Pancreas (tissue), 10 donors: ENCODE data around the gene DEFB124. TPM values are rescaled to one million over a fixed set of nuclear protein-coding genes. Genes with fewer than 3 reads are reported as not detected.

Experiments used
- ATAC-seq, 4 donors: fragments of 200-7000 bp; cut with Tn5 transposase; one replicate each; pipeline versions ENCODE4 v1.8.0 to v1.9.1; 2020; ENCODE audit warnings: mild to moderate bottlenecking in 4 of 4, moderate library complexity in 4 of 4
- DNase-seq, 6 donors: peaks; one replicate each; pipeline ENCODE4 v3.0.0-alpha.2; 2020
- FAIRE-seq: peaks from 2 replicates; lab custom pipeline; 2012; peaks lifted over from hg19 to GRCh38; lab: Jason Lieb, UNC
- H3K27ac ChIP-seq, 4 donors: fragments of 200-600 bp; sonication (generic); 1 replicate in 3 of 4; 2 replicates in 1 of 4; pipeline versions ENCODE4 v1.5.0 to v1.8.0; 2020
- H3K27me3 ChIP-seq, 4 donors: fragments of 200-600 bp; one replicate each; pipeline ENCODE4 v1.8.0; 2021
- H3K36me3 ChIP-seq, 3 donors: fragments of 200-600 bp; sonication (generic) in 1 of 3; one replicate each; pipeline versions ENCODE4 v1.5.0 to v1.8.0; 2020 to 2021
- H3K4me1 ChIP-seq, 3 donors: fragments of 200-600 bp; one replicate each; pipeline ENCODE4 v1.8.0; 2021
- H3K4me3 ChIP-seq, 4 donors: fragments of 200-600 bp; sonication (generic) in 2 of 4; one replicate each; pipeline versions ENCODE4 v1.5.0 to v1.8.0; 2020 to 2021
- H3K9me3 ChIP-seq, 4 donors: fragments of 200-600 bp; one replicate each; pipeline ENCODE4 v1.8.0; 2021
- WGBS, 2 donors: extraction: QIAGEN DNeasy Blood & Tissue Kit; methylation state at CpG; one replicate each; pipeline ENCODE4 v1.1.7; 2013; 5-methylcytosine and 5-hydroxymethylcytosine counted together
- intact Hi-C, 3 donors: fragments of 100-400 bp; cut with DNase I; formaldehyde crosslinking; loops; one replicate each; pipeline versions ENCODE4 v1.11.1 to v1.14.2; 2022
- polyA plus RNA-seq, 2 donors: library from polyadenylated mRNA; stranded (reverse); fragments of 200-250 nt; gene quantifications; one replicate each; pipeline ENCODE4 v1.2.3, GENCODE V29; 2013
- total RNA-seq, 6 donors: library from RNA; stranded (reverse); fragmentation: NEBNext Ultra II Directional in 4 of 6; extraction: Animal tissue kit (Norgen Biotek cat#: 25700) in 4 of 6; gene quantifications; one replicate each; pipeline versions ENCODE4 v1.2.1 to v1.2.4, GENCODE V29; 2021 to 2023
- TF ChIP-seq, protein P1 (sequence below), 4 donors: fragments of 200-600 bp; sonication (generic) in 3 of 4; IDR thresholded peaks; one replicate each; pipeline versions ENCODE4 v1.5.0 to v1.8.0; 2021; ENCODE audit warnings: antibody characterized with exemption in 4 of 4
- donor health status: healthy with polysubstance abuse.
- donor health status: DM: no; HTN: no; CAD: no; lungs with moderate emphysema.
- donor health status: DM: no; HTN: no; CAD: no.
- donor health status: control.
- donor health status: control.
- donor health status: Bipolar disorder and iron deficiency.
- donor health status: DM: yes; HTN: yes; CAD: no.
- donor health status: DM: no; HTN: no; CAD: no.
- donor health status: DM: no; HTN: no; CAD: no.
- donor health status: DM: yes; HTN: yes; CAD: no.

Gene DEFB124
- total and polyA plus RNA-seq, 8 donors, result 0.32 TPM; not detected in 7

DNA sequence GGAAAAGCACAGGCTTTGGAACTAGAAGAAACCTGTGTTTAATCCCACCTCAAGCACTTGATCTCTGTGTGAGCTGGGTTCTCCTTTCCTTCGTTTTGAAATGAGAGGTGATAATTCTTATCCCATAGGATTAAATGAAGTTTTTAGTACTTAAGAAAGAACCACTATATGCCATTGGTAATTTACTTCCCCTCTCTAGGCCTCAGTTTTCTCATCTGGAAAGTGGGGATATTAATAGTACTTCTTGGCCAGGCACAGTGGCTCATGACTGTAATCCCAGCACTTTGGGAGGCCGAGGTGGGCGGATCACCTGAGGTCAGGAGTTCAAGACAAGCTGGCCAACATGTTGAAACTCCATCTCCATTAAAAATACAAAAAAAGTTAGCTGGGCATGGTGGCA is 14.2 kb upstream of the DEFB124 start:
- H3K27me3 ChIP-seq, result peaks cover 0 to 7% (median 0%) of the 10 kb centered on the region in 4 donors
- TF ChIP-seq, protein P1, sequence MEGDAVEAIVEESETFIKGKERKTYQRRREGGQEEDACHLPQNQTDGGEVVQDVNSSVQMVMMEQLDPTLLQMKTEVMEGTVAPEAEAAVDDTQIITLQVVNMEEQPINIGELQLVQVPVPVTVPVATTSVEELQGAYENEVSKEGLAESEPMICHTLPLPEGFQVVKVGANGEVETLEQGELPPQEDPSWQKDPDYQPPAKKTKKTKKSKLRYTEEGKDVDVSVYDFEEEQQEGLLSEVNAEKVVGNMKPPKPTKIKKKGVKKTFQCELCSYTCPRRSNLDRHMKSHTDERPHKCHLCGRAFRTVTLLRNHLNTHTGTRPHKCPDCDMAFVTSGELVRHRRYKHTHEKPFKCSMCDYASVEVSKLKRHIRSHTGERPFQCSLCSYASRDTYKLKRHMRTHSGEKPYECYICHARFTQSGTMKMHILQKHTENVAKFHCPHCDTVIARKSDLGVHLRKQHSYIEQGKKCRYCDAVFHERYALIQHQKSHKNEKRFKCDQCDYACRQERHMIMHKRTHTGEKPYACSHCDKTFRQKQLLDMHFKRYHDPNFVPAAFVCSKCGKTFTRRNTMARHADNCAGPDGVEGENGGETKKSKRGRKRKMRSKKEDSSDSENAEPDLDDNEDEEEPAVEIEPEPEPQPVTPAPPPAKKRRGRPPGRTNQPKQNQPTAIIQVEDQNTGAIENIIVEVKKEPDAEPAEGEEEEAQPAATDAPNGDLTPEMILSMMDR (IDR thresholded peaks at IDR 0.05), result no peak
- H3K4me1 ChIP-seq, result no peaks in the 10 kb centered on the region
- FAIRE-seq (no peak), DNase-seq (no peak), ATAC-seq (no peak)
- no peak overlapping the region for H3K27ac ChIP-seq
- H3K4me3 ChIP-seq, result no peak overlapping the region
- intact Hi-C loops, result no loop called here
- 71 to 76% methylated on average over 3 of the region's 3 CpGs for WGBS, 2 donors
- H3K36me3 ChIP-seq, result no peaks in the 10 kb centered on the region
- no peaks in the 10 kb centered on the region for H3K9me3 ChIP-seq

- TF ChIP-seq, protein P1 (IDR thresholded peaks at IDR 0.05), result no peak
- no peaks in the 10 kb centered on the region for H3K4me1 ChIP-seq
- no peak overlapping the region for H3K27ac ChIP-seq
- no peaks in the 10 kb centered on the region for H3K36me3 ChIP-seq
- H3K27me3 ChIP-seq, result peaks cover 0 to 14% (median 0%) of the 10 kb centered on the region in 4 donors
- H3K4me3 ChIP-seq, result no peak overlapping the region
- no peak for FAIRE-seq
- intact Hi-C loops, result no loop called here
- H3K9me3 ChIP-seq, result no peaks in the 10 kb centered on the region
- no peak for DNase-seq
- no peak for ATAC-seq
- WGBS, 2 donors, result 59 to 65% methylated on average over 2 of the region's 2 CpGs
Observed at GRCh38 chr20:31488115-31488514, 13.2 kb upstream of the DEFB124 start.

- WGBS, 2 donors, result 11% methylated on average over 30 to 31 of the region's 31 CpGs
- Histone ChIP-seq H3K9me3 (no peaks in the 10 kb centered on the region), H3K27me3 (peaks cover 0 to 16% (median 0%) of the 10 kb centered on the region in 4 donors), H3K36me3 (no peaks in the 10 kb centered on the region), H3K4me1 (no peaks in the 10 kb centered on the region), H3K27ac (peak overlapping the region in 2 of 4 donors; percentile 22 to 41), H3K4me3 (no peak overlapping the region)
- DNase-seq, result peak in 2 of 6 donors; percentile 8 to 49
- TF ChIP-seq, protein P1 (IDR thresholded peaks at IDR 0.05), result no peak
- intact Hi-C loops, result no loop called here
- peak; percentile 46 to 82 (median 62) for ATAC-seq
- no peak for FAIRE-seq
Observed at GRCh38 chr20:31485450-31486339, 10.8 kb upstream of the DEFB124 start.

GRCh38 chr20:31484001-31484400 is 9.1 kb upstream of the DEFB124 start:
- intact Hi-C loops, result no loop called here
- H3K27ac ChIP-seq, result no peak overlapping the region
- H3K27me3 ChIP-seq, result peaks cover 0 to 16% (median 0%) of the 10 kb centered on the region in 4 donors
- DNase-seq (peak in 1 of 6 donors; percentile 31), FAIRE-seq (no peak), ATAC-seq (peak in 2 of 4 donors; percentile 27 to 38)
- TF ChIP-seq, protein P1 (IDR thresholded peaks at IDR 0.05), result no peak
- 21 to 25% methylated on average over 36 of the region's 36 CpGs for WGBS, 2 donors
- no peak overlapping the region for H3K4me3 ChIP-seq
- no peaks in the 10 kb centered on the region for H3K4me1 ChIP-seq
- H3K9me3 ChIP-seq, result no peaks in the 10 kb centered on the region
- H3K36me3 ChIP-seq, result no peaks in the 10 kb centered on the region
